ENCODE data around the gene ZNF862. TPM values are rescaled to one million over a fixed set of nuclear protein-coding genes. Genes with fewer than 3 reads are reported as not detected.
A peak's percentile ranks its signal among the peaks of the same experiment; 100 is the strongest.

Gene ZNF862
- total and polyA plus RNA-seq, 2 of the 13 experiments (the other 11 are each of a cell fraction or from before 2014, with no cell fraction given), result 0.89 to 2.0 TPM

GRCh38 chr7:149875396-149875795 lies 37.2 kb downstream of the ZNF862 start (continued):
- TF ChIP-seq CREBL2 (CRISPR knock-in tag; IDR thresholded peaks at IDR 0.05; ENCODE audit: borderline replicate concordance) (no peak), REPIN1 (CRISPR knock-in tag; IDR thresholded peaks at IDR 0.05; ENCODE audit: borderline replicate concordance, low read depth) (no peak), ZNF501 (CRISPR knock-in tag; IDR thresholded peaks at IDR 0.05) (no peak), PRPF4 (IDR thresholded peaks at IDR 0.05; ENCODE audit: low read depth, low read length, poor library complexity, severe bottlenecking) (no peak), SOX13 (IDR thresholded peaks at IDR 0.05) (no peak), SOX13 (CRISPR knock-in tag; conservative IDR thresholded peaks at IDR 0.05 in 1 of 2, IDR thresholded peaks at IDR 0.05 in 1 of 2) (no peak)

- no peak for ATAC-seq
- BruUV-seq (replicated peaks), result no TSS peak
- H3K27me3 ChIP-seq (ENCODE audit: control insufficient read depth in 1 of 2, insufficient read depth in 2 of 2, low read length in 2 of 2), result no peaks in the 10 kb centered on the region
- no peaks in the 10 kb centered on the region for H4K20me1 ChIP-seq (ENCODE audit: insufficient read depth, low read length)
- peaks cover 3 to 24% of the 10 kb centered on the region in 2 experiments; a peak in 3 of 5 replicates for H3K36me3 ChIP-seq (replicated peaks in 1 of 2; ENCODE audit: control insufficient read depth in 1 of 2, insufficient read depth in 2 of 2, low read length in 2 of 2)
- no peak overlapping the region for H3K27ac ChIP-seq (ENCODE audit: extremely low read length, insufficient read depth, low read length)
- in situ Hi-C loops (cut with HindIII; ENCODE audit: extremely low pct_ligation_motif_present, low pct_unique_long_range_greater_than_20kb) (no loop called here), intact Hi-C loops (cut with micrococcal nuclease; ENCODE audit: unreplicated experiment) (no loop called here)
- CTCF ChIA-PET (ENCODE audit: low intra/inter-chr PET ratio, low total read pairs), result no interaction called here
- H3K9me3 ChIP-seq (ENCODE audit: low read length), result no peaks in the 10 kb centered on the region
- no peak overlapping the region for H3K4me3 ChIP-seq (replicated peaks in 1 of 3; ENCODE audit: insufficient read depth in 1 of 3, low read depth in 2 of 3, low read length in 3 of 3)
- TF ChIP-seq KLF15 (CRISPR knock-in tag; IDR thresholded peaks at IDR 0.05; ENCODE audit: borderline replicate concordance) (no peak), ZNF737 (CRISPR knock-in tag; IDR thresholded peaks at IDR 0.05; ENCODE audit: borderline replicate concordance) (no peak), DZIP1 (CRISPR knock-in tag; IDR thresholded peaks at IDR 0.05) (no peak), AGO2 (optimal IDR thresholded peaks at IDR 0.05; ENCODE audit: low read depth, low read length) (peak; percentile 58), ZNF383 (CRISPR knock-in tag; IDR thresholded peaks at IDR 0.05; ENCODE audit: borderline replicate concordance) (no peak)
- H3K79me2 ChIP-seq (ENCODE audit: insufficient read depth, low read length), result peaks cover 8% of the 10 kb centered on the region
- no peak overlapping the region for H3K4me2 ChIP-seq (ENCODE audit: low read depth, low read length)
- POLR2A ChIA-PET, result no interaction called here
- DNase-seq (ENCODE audit: low spot score), result no peak
- no peak overlapping the region for H3K9ac ChIP-seq (ENCODE audit: insufficient read depth, low read depth, low read length)
- FAIRE-seq, result no peak
- H2AFZ ChIP-seq (ENCODE audit: low read length), result no peak overlapping the region
- H3K4me1 ChIP-seq (ENCODE audit: insufficient read depth, low read length), result peaks cover 31% of the 10 kb centered on the region
- WGBS (ENCODE audit: low lambda C conversion rate), result 96% methylated on average over 4 of the region's 16 CpGs
Measured at GRCh38 chr7:149877890-149878522, 39.8 kb downstream of the ZNF862 start.
